Esophagus muscularis mucosa (tissue), 3 donors: Measurements from ENCODE around the gene THTPA.

Experiments
- CTCF ChIP-seq, 3 experiments: fragments of 200-600 bp in 2 of 3; fragments of 450-650 bp in 1 of 3; sonication (generic) in 2 of 3; IDR thresholded peaks; one replicate each; pipeline ENCODE4 v1.5.1; 2017 to 2019; ENCODE audit warnings: antibody characterized with exemption in 3 of 3, mild to moderate bottlenecking in 2 of 3, moderate library complexity in 1 of 3
- POLR2A ChIP-seq: fragments of 450-650 bp; IDR thresholded peaks from one replicate; pipeline ENCODE4 v1.6.1; 2017; ENCODE audit warnings: antibody characterized with exemption, moderate library complexity, mild to moderate bottlenecking, low read depth

DNA sequence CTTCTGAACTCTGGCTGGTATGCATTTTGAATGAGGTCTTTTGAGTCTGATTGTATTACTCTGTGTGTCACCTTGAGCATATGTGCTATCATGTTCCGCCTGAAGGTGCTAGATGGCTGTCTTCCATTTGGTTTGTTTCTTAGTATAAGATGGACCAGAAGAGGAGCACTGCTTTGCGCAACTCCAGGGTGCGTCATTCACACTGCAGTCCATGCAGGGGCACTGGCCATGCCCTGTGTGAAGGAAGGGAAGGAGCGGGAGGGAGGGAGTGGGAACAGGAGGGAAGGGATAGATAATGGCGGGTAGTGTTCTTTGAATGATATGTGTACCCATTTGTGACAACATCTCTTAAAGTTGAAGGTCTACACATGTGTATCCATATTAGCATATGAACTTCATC lies 12.7 kb upstream of the THTPA start:
- TF ChIP-seq POLR2A (no peak), CTCF (IDR thresholded peaks at IDR 0.05) (no peak)
